HG02678 (cell line): ENCODE measurements around the gene RPL10A.

Experiments
- ATAC-seq: cut with Tn5 transposase; IDR thresholded peaks from one replicate; pipeline ENCODE4 v1.9.1; 2021; ENCODE audit warnings: mild to moderate bottlenecking, moderate library complexity; ENCODE audit not compliant: unreplicated experiment

Gene RPL10A

GRCh38 chr6:35474131-35474941, 6.1 kb downstream of the RPL10A start:
- ATAC-seq: no peak

DNA sequence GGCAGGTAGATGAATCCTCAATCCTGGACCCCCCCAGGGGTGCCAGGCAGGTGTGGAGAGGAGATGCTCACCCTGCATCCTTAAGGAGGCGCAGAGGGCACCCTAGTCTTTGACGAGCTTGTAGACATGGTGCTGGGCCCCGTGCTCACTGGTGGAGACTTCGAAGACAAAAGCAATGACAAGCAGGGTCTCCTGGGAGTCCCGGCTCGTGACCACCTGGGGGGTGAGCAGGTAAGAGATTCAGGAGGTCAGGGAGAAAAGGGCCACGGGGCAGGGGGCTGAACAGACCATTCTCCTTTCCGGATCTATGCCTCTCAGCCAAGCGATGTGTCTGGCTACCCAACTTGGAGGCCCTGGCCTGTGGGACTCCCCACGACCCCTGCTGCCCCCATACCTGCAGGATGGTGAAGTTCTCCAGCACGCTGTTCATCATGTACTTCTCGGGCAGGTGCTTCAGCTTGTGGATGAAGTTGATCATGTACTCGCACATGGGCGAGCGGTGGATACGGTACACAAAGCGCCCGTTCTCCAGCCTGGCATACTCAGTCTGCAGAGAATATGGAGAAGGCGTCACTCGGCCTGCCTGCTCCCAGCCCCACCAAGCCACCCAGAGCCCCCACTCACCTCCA, 6.9 kb downstream of the RPL10A start:
- no peak for ATAC-seq

GRCh38 chr6:35475573-35475972, 7.4 kb downstream of the RPL10A start:
- no peak for ATAC-seq

- ATAC-seq: no peak
These were observed 7.8 kb downstream of the RPL10A start for GRCh38 chr6:35476004-35476403.

- ATAC-seq: no peak
These were observed 8.8 kb downstream of the RPL10A start for GRCh38 chr6:35477028-35477427.

GRCh38 chr6:35477551-35478179, 9.5 kb downstream of the RPL10A start:
- ATAC-seq: no peak

DNA sequence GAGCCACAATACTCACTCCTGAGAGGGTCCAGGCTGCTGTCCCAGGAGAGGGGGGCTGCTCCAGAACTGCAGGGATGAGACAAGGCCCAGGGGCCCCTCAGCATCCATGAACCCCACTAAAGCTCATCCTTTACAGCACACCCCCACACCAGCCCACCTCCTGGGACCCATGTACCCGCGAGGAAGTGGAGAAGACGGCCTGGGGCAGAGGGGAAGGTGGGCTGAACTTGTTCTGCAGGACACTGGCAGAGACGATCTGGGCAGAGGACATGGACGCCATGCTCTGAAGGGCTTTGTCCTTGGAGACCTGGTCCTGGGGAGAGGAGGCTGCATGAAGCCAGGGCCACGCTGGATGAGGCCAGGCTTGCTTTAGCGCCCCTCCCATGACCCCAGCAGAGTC, 10.1 kb downstream of the RPL10A start:
- no peak for ATAC-seq

- ATAC-seq: no peak
These were observed 12.0 kb downstream of the RPL10A start for GRCh38 chr6:35480176-35480575.

DNA sequence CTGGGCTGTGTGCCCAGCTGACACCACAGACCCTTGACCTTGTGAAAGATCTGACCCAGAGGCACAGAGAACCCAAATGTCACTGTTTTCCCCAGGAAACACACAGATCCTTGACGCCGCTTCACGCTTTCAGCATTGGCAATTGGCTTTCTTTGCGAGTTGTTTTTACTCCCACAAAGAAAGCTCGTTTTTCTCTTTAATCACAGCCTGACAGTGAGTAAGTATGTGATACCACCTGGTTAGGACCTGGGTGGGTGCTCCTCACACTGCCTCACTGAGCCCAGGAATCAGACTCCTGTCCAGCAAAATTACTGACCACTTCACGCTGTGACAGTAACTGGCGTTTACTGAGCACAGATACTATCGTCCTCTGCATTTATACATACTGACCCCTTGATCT, 13.0 kb downstream of the RPL10A start:
- no peak for ATAC-seq

DNA sequence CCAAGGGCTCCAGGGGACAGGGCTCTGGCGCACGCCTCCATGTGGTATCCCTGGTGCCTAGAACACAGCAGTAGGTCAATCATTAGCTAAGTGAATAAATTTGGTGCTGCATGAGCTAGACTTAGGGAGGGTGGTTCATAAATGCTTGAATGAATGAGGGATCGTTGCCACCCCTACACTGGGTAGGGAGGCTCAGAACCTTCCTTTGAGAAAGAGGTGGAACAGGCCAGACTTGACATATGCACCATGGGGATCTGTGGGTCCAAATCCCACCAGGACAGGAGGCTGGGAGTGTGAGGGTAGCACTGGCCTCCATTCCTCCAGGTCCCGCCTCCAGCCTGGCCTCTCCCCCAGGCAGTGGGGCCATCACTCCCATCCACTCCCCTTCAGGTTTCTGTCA, 14.9 kb downstream of the RPL10A start:
- ATAC-seq: no peak

DNA sequence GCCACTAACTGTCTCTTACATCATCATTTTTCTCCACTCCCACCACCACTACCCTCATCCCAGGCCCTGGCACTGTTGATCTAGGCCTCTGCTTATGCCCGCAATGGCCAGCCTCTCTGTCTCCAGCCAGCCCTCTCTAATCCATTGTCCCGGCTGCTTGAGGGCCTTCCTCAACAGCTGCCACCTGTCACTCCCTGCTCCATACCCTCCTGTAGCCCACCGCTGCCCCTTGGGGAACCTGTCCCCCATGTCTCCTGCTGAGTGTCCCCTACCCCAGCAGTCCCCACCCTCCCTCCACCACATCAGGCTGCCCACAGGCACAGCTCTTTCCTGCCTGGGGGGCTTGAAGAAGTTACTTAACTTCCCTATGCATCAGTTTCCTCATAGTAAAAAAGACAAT, 15.3 kb downstream of the RPL10A start:
- no peak for ATAC-seq

DNA sequence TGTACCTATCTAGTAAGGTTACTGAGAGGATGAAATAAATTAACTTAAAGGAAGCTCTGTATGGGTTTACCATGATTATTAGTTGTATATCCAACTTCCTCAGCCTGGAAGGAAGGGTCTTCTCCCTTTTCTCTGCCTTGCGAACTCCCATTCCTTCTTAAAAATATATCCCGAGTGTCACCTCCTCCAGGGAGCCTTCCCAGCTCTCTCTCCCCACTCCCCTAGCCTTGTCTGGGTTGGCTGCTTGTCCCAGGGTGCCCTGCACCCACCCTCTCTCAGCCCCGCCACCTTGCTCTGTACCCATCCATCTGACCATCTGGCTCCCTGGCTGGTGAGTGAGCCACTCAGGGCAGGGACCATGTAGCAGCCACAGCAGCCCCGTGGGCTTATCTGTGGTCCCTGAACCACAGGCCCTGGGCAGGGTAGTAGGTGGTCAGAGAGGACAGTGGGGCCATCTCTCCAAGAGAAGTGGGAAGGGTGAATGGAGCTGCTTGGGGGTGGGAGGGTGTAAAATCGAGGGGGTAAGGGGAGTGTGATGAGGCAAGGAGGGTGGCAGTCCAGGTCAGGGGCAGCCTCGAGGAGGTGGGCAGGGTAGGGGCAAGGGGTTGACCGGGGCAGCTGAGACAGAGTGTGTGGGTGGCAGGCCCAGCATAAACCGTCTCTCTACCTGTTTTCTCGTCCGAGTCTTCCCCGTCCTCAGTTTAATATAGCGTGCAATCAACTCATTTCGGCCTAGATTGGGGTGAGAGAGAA, 15.9 kb downstream of the RPL10A start:
- ATAC-seq: no peak

GRCh38 chr6:35484921-35485392, 16.8 kb downstream of the RPL10A start:
- no peak for ATAC-seq

DNA sequence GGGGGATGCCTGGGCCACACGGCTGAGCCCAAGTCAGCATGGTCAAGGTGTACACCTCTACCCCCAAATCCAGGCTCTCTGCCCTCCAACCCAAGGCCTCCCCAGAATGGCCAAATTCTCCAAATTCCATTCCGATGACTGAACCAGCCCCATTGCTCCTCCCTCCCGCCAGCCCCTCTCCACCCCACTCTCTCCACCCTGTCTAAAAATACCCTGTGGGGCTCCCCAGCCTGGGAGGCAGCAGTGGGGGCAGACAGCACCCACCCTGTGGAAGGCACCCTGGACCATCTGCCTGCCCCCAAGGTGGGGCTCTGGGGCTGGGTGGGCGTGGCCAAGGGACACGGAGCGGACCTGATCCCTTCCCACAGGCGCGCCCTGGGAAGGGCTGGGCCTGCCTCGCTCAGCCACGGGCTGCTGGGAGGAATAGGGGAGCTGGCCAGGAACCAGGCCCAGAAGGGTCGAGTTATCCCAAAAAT, 17.2 kb downstream of the RPL10A start:
- no peak for ATAC-seq

GRCh38 chr6:35486005-35486925, 18.1 kb downstream of the RPL10A start:
- no peak for ATAC-seq

DNA sequence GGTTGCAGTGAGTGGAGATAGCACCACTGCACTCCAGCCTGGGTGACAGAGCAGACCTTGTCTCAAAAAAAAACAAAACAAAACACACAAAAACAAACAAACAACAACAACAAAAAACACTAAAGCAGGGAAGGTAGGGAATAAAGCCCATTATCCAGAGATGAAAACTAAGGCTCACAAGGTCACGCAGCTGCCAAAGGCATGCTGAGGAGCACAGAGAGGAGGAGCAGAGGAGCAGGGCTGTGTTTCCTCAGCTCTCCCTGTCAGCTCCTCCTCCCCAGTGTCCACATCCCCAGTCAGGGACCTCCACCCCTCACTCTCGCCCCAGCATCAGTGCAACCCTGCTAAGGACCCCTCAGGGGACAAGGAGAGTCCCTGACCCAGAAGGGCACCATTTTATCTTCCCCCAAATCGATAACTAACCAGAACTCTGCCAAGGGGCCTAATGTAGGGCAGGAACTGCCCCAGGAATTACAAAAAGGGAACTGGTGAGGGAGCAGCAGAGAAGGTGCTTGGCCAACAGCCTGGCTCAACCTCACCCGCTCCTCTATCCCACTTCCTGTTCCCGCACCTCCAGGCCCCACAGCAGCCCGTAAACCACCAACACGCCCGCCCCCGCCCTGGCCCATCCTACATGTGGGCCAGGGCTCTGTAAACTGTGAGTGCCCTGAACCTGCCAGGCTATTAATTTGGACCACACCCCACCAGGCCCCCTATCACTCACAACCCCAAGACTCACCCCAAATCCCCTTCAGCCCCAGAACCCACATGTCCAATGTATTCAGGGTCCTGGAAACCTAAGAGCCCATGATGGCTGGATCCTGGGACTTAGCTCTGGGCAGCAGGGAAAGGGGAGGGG, 19.7 kb downstream of the RPL10A start:
- no peak for ATAC-seq

GRCh38 chr6:35488517-35488862, 20.3 kb downstream of the RPL10A start:
- no peak for ATAC-seq

- ATAC-seq: no peak
These were observed 20.9 kb downstream of the RPL10A start for GRCh38 chr6:35489066-35489465.
